ENCODE results near the gene PDXDC1. TPM values are rescaled to one million over a fixed set of nuclear protein-coding genes. Genes with fewer than 3 reads are reported as not detected.
"Not testable (repeated sequence)": the region's sequence is repeated elsewhere in the genome, so short reads cannot be mapped to it uniquely, and the experiment has no call there.

The PDXDC1 gene
- total RNA-seq, 1 experiment from 2014 or later: 107 TPM

DNA sequence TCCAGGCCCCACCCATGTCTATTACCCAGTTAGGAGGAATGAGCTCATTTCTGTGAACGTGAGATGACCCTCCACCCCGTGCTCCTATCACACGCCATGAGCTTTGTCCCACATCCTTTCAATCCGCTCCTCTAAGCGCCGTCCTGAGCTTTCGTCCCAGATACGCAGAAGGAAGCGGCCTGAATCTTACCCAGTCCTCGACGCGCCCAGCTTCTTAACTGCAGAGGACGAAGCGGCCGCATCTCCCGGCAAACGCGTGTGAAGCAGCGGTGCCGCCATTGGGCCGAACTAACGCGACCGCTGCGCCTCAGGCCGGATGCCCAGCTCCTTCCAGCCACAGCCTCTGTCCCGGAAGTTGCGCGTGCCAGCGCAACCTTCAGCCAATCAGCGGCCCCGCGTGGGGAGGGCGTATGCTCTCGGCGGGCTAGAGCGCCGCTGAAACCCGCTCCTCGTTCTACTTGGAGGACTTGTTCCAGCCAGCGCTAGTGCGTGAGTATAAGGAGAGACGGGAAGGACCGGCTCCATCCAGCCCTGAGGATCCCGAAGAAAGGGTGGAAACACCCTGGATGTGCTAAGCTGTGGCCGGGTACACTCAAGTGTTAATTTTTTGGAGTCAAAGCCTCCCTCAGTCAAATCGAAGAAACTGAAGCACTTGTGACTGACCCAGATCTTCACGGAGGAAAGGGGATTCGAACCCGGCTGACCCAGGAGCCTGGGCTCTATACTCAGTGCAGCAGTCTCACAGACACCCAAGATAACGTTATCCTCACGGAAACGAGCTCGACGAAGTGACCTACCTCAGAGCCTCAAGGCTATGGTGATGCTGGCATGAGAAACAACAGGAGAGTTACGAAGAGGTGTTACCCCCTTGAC lies 119.4 kb downstream of the PDXDC1 start, which contains the start of gene RRN3:
RRN3 (minus strand) TSS at position 318 of the 873 bp plus-strand sequence; CDS start at position 279, 39 bp downstream.
- Mint-ChIP-seq H3K4me3 (peak within 1 kb of the TSS; percentile 98), H3K27ac (peak within 1 kb of the TSS; percentile 99), H3K36me3 (peaks cover 21% of the 10 kb centered on the region)
- H3K9me3 Mint-ChIP-seq; H3K27me3 Mint-ChIP-seq (ENCODE audit: low read depth); POLR2A ChIA-PET; H3K4me1 Mint-ChIP-seq: not testable (repeated sequence)
- peak; percentile 93 for DNase-seq (ENCODE audit: low spot score)
- peak; percentile 99 for ATAC-seq
- CTCF ChIA-PET: interaction anchor here (1.2 kb wide), 1 partner anchor 126 kb away, joined by 3 read pairs; no protein-coding TSS in a partner anchor
- TF ChIP-seq JUN (CRISPR knock-in tag; IDR thresholded peaks at IDR 0.05) (0 out of 2 replicates have a peak, but pooled peaks have one; percentile 12), RELA (CRISPR knock-in tag; IDR thresholded peaks at IDR 0.05; ENCODE audit: borderline replicate concordance) (0 out of 2 replicates have a peak, but pooled peaks have one; percentile 37), PREB (CRISPR knock-in tag; IDR thresholded peaks at IDR 0.05; ENCODE audit: borderline replicate concordance) (peak; percentile 66; the same call in 1 of the 2 replicates), NFYB (CRISPR knock-in tag; conservative IDR thresholded peaks at IDR 0.05; ENCODE audit: low read depth) (peak; percentile 87), TEAD1 (CRISPR knock-in tag; IDR thresholded peaks at IDR 0.05) (peak; percentile 82), CREM (CRISPR knock-in tag; IDR thresholded peaks at IDR 0.05) (peak; percentile 63; the same call in 1 of the 2 replicates), SP1 (CRISPR knock-in tag; conservative IDR thresholded peaks at IDR 0.05) (peak; percentile 81), HMGXB4 (CRISPR knock-in tag; IDR thresholded peaks at IDR 0.05) (peak; percentile 62; the same call in 1 of the 2 replicates), E2F5 (CRISPR knock-in tag; IDR thresholded peaks at IDR 0.05) (peak; percentile 63; the same call in 1 of the 2 replicates), ETV6 (CRISPR knock-in tag; IDR thresholded peaks at IDR 0.05) (peak; percentile 84; the same call in 1 of the 2 replicates), ARID4B (CRISPR knock-in tag; IDR thresholded peaks at IDR 0.05; ENCODE audit: borderline replicate concordance) (peak; percentile 67; the same call in 1 of the 2 replicates), USF2 (CRISPR knock-in tag; IDR thresholded peaks at IDR 0.05) (peak; percentile 48), GABPB1 (CRISPR knock-in tag; IDR thresholded peaks at IDR 0.05) (peak; percentile 97), FOXK1 (CRISPR knock-in tag; IDR thresholded peaks at IDR 0.05) (peak; percentile 95), ZBTB21 (CRISPR knock-in tag; IDR thresholded peaks at IDR 0.05; ENCODE audit: borderline replicate concordance) (peak; percentile 61; the same call in 1 of the 2 replicates), MYBL2 (CRISPR knock-in tag; IDR thresholded peaks at IDR 0.05) (peak; percentile 83), FOXP1 (CRISPR knock-in tag; IDR thresholded peaks at IDR 0.05; ENCODE audit: borderline replicate concordance) (peak; percentile 71; the same call in 1 of the 2 replicates)
- TF ChIP-seq, protein P1, sequence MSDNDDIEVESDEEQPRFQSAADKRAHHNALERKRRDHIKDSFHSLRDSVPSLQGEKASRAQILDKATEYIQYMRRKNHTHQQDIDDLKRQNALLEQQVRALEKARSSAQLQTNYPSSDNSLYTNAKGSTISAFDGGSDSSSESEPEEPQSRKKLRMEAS (CRISPR knock-in tag; IDR thresholded peaks at IDR 0.05): peak; percentile 92
- TF ChIP-seq, protein P2, sequence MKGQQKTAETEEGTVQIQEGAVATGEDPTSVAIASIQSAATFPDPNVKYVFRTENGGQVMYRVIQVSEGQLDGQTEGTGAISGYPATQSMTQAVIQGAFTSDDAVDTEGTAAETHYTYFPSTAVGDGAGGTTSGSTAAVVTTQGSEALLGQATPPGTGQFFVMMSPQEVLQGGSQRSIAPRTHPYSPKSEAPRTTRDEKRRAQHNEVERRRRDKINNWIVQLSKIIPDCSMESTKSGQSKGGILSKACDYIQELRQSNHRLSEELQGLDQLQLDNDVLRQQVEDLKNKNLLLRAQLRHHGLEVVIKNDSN (CRISPR knock-in tag; IDR thresholded peaks at IDR 0.05): peak; percentile 54; the same call in 1 of the 2 replicates

DNA sequence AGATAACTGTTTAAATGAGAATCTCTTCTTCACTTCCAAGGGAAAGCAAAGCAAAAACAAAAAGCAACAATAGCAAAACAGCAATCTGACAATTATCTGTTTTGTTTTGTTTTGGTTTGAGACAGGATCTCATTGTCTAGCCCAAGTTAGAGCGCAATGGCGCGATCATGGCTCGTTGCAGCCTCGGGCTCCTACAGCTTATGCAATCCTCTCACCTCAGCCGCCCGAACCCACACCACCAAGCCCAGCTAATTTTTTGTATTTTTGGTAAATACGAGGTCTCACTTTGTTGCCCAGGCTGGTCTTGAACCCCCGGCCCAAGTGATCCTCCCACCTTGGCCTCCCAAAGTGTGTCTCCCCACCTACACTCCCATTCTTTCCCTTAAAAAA lies 121.8 kb downstream of the PDXDC1 start:
- H3K4me3 Mint-ChIP-seq; H3K9me3 Mint-ChIP-seq; H3K36me3 Mint-ChIP-seq; CTCF ChIA-PET; H3K27me3 Mint-ChIP-seq (ENCODE audit: low read depth); POLR2A ChIA-PET; H3K4me1 Mint-ChIP-seq; DNase-seq (ENCODE audit: low spot score); ATAC-seq: not testable (repeated sequence)
- H3K27ac Mint-ChIP-seq: peak overlapping the region; percentile 36; the same call in 1 of the 2 replicates

GRCh38 chr16:15099366-15099909 lies 124.6 kb downstream of the PDXDC1 start:
- H3K36me3 Mint-ChIP-seq; H3K9me3 Mint-ChIP-seq; ATAC-seq; H3K4me1 Mint-ChIP-seq; H3K4me3 Mint-ChIP-seq; H3K27ac Mint-ChIP-seq; POLR2A ChIA-PET; CTCF ChIA-PET; DNase-seq (ENCODE audit: low spot score); H3K27me3 Mint-ChIP-seq (ENCODE audit: low read depth): not testable (repeated sequence)
